ENCODE data around the gene GON4L. TPM values are rescaled to one million over a fixed set of nuclear protein-coding genes. Genes with fewer than 3 reads are reported as not detected.

GON4L gene
- total and polyA plus RNA-seq, 2 experiments from 2014 or later, result 45.2 to 93.1 TPM

DNA sequence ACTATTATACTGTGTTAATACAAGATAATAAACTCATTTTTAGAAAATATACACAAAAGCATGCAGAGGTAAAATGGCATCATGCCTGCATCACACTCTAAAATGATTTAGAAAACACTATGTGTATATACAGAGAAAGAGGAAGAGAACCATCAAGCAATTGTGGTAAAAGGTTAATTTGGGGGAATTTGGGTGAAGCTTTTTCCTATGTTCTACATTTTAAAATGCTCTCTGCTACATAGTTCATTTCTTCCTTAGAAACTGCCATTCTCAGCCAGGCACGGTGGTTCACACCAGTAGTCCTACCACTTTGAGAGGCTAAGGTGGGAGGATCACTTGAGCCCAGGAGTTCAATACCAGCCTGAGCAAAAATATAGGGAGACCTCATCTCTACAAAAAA, 44.1 kb downstream of the GON4L start:
- H3K9me3 Mint-ChIP-seq, result no peaks in the 10 kb centered on the region
- no peaks in the 10 kb centered on the region for H3K4me1 ChIP-seq (ENCODE audit: insufficient read depth)
- no peak overlapping the region for H3K4me2 ChIP-seq
- H3K27ac ChIP-seq (ENCODE audit: low read depth), result no peak overlapping the region
- H2AFZ ChIP-seq, result no peak overlapping the region
- no peak overlapping the region for H3K4me3 Mint-ChIP-seq
- H3K4me1 Mint-ChIP-seq, result no peaks in the 10 kb centered on the region
- H3K36me3 Mint-ChIP-seq (ENCODE audit: low read depth), result peaks cover 60% of the 10 kb centered on the region
- DNase-seq (ENCODE audit: low spot score) (no peak), ATAC-seq (no peak)
- no peak overlapping the region for H3K4me3 ChIP-seq
- TF ChIP-seq, protein P1, sequence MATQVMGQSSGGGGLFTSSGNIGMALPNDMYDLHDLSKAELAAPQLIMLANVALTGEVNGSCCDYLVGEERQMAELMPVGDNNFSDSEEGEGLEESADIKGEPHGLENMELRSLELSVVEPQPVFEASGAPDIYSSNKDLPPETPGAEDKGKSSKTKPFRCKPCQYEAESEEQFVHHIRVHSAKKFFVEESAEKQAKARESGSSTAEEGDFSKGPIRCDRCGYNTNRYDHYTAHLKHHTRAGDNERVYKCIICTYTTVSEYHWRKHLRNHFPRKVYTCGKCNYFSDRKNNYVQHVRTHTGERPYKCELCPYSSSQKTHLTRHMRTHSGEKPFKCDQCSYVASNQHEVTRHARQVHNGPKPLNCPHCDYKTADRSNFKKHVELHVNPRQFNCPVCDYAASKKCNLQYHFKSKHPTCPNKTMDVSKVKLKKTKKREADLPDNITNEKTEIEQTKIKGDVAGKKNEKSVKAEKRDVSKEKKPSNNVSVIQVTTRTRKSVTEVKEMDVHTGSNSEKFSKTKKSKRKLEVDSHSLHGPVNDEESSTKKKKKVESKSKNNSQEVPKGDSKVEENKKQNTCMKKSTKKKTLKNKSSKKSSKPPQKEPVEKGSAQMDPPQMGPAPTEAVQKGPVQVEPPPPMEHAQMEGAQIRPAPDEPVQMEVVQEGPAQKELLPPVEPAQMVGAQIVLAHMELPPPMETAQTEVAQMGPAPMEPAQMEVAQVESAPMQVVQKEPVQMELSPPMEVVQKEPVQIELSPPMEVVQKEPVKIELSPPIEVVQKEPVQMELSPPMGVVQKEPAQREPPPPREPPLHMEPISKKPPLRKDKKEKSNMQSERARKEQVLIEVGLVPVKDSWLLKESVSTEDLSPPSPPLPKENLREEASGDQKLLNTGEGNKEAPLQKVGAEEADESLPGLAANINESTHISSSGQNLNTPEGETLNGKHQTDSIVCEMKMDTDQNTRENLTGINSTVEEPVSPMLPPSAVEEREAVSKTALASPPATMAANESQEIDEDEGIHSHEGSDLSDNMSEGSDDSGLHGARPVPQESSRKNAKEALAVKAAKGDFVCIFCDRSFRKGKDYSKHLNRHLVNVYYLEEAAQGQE (IDR thresholded peaks at IDR 0.05; ENCODE audit: unreplicated experiment), result no peak
- TF ChIP-seq, protein P2, sequence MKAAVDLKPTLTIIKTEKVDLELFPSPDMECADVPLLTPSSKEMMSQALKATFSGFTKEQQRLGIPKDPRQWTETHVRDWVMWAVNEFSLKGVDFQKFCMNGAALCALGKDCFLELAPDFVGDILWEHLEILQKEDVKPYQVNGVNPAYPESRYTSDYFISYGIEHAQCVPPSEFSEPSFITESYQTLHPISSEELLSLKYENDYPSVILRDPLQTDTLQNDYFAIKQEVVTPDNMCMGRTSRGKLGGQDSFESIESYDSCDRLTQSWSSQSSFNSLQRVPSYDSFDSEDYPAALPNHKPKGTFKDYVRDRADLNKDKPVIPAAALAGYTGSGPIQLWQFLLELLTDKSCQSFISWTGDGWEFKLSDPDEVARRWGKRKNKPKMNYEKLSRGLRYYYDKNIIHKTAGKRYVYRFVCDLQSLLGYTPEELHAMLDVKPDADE (IDR thresholded peaks at IDR 0.05), result no peak
- H3K27me3 ChIP-seq (ENCODE audit: insufficient read depth), result no peaks in the 10 kb centered on the region
- H3K36me3 ChIP-seq (ENCODE audit: insufficient read depth), result peaks cover 20% of the 10 kb centered on the region
- no peak overlapping the region for H3K27ac Mint-ChIP-seq
- peaks cover 1% of the 10 kb centered on the region for H3K27me3 Mint-ChIP-seq (ENCODE audit: insufficient read depth, low read depth, poor library complexity)
- 0 out of 2 replicates have a peak, but pooled peaks cover 5% of the 10 kb centered on the region for H3F3A ChIP-seq (replicated peaks; ENCODE audit: low read depth)
- H3K9me2 ChIP-seq (ENCODE audit: insufficient read depth), result no peaks in the 10 kb centered on the region
- H4K20me1 ChIP-seq (replicated peaks; ENCODE audit: insufficient read depth), result no peaks in the 10 kb centered on the region
- H3K79me2 ChIP-seq (replicated peaks; ENCODE audit: insufficient read depth), result no peaks in the 10 kb centered on the region

DNA sequence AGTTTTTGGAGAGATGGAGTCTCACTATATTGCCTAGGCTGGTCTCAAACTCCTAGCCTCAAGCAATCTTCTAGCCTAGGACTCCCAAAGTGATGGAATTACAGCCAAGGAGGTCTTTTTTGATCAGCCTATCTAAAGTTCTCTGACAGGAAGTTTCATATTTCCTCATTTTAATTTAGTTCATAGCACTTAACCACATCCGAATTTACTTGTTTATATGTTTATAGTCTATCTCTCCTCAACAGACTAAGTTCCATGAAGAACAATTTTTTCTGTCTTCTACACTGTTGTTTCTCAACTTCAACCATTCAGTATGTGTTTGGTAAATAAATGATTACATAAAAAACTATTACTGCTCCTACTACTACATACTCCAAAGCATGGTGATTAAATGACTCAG, 47.9 kb downstream of the GON4L start:
- Histone ChIP-seq H3K4me2 (no peak overlapping the region), H3K4me3 (no peak overlapping the region), H3K9me2 (ENCODE audit: insufficient read depth) (no peaks in the 10 kb centered on the region), H3K27ac (ENCODE audit: low read depth) (peak overlapping the region; percentile 50; the same call in 1 of the 2 replicates), H3K79me2 (replicated peaks; ENCODE audit: insufficient read depth) (no peaks in the 10 kb centered on the region), H3F3A (replicated peaks; ENCODE audit: low read depth) (0 out of 2 replicates have a peak, but pooled peaks cover 5% of the 10 kb centered on the region), H3K4me1 (ENCODE audit: insufficient read depth) (no peaks in the 10 kb centered on the region), H3K36me3 (ENCODE audit: insufficient read depth) (peaks cover 30% of the 10 kb centered on the region), H3K27me3 (ENCODE audit: insufficient read depth) (no peaks in the 10 kb centered on the region), H4K20me1 (replicated peaks; ENCODE audit: insufficient read depth) (peaks cover 5% of the 10 kb centered on the region; the same call in 1 of the 2 replicates), H2AFZ (no peak overlapping the region)
- H3K4me1 Mint-ChIP-seq, result no peaks in the 10 kb centered on the region
- no peak for TF ChIP-seq STAT1 (IDR thresholded peaks at IDR 0.05; ENCODE audit: unreplicated experiment)
- TF ChIP-seq NANOG (IDR thresholded peaks at IDR 0.05; ENCODE audit: borderline replicate concordance), result no peak
- no peak for TF ChIP-seq CREB1 (CRISPR knock-in tag; IDR thresholded peaks at IDR 0.05; ENCODE audit: low read depth)
- TF ChIP-seq, protein P2 (IDR thresholded peaks at IDR 0.05), result no peak
- TF ChIP-seq, protein P3, sequence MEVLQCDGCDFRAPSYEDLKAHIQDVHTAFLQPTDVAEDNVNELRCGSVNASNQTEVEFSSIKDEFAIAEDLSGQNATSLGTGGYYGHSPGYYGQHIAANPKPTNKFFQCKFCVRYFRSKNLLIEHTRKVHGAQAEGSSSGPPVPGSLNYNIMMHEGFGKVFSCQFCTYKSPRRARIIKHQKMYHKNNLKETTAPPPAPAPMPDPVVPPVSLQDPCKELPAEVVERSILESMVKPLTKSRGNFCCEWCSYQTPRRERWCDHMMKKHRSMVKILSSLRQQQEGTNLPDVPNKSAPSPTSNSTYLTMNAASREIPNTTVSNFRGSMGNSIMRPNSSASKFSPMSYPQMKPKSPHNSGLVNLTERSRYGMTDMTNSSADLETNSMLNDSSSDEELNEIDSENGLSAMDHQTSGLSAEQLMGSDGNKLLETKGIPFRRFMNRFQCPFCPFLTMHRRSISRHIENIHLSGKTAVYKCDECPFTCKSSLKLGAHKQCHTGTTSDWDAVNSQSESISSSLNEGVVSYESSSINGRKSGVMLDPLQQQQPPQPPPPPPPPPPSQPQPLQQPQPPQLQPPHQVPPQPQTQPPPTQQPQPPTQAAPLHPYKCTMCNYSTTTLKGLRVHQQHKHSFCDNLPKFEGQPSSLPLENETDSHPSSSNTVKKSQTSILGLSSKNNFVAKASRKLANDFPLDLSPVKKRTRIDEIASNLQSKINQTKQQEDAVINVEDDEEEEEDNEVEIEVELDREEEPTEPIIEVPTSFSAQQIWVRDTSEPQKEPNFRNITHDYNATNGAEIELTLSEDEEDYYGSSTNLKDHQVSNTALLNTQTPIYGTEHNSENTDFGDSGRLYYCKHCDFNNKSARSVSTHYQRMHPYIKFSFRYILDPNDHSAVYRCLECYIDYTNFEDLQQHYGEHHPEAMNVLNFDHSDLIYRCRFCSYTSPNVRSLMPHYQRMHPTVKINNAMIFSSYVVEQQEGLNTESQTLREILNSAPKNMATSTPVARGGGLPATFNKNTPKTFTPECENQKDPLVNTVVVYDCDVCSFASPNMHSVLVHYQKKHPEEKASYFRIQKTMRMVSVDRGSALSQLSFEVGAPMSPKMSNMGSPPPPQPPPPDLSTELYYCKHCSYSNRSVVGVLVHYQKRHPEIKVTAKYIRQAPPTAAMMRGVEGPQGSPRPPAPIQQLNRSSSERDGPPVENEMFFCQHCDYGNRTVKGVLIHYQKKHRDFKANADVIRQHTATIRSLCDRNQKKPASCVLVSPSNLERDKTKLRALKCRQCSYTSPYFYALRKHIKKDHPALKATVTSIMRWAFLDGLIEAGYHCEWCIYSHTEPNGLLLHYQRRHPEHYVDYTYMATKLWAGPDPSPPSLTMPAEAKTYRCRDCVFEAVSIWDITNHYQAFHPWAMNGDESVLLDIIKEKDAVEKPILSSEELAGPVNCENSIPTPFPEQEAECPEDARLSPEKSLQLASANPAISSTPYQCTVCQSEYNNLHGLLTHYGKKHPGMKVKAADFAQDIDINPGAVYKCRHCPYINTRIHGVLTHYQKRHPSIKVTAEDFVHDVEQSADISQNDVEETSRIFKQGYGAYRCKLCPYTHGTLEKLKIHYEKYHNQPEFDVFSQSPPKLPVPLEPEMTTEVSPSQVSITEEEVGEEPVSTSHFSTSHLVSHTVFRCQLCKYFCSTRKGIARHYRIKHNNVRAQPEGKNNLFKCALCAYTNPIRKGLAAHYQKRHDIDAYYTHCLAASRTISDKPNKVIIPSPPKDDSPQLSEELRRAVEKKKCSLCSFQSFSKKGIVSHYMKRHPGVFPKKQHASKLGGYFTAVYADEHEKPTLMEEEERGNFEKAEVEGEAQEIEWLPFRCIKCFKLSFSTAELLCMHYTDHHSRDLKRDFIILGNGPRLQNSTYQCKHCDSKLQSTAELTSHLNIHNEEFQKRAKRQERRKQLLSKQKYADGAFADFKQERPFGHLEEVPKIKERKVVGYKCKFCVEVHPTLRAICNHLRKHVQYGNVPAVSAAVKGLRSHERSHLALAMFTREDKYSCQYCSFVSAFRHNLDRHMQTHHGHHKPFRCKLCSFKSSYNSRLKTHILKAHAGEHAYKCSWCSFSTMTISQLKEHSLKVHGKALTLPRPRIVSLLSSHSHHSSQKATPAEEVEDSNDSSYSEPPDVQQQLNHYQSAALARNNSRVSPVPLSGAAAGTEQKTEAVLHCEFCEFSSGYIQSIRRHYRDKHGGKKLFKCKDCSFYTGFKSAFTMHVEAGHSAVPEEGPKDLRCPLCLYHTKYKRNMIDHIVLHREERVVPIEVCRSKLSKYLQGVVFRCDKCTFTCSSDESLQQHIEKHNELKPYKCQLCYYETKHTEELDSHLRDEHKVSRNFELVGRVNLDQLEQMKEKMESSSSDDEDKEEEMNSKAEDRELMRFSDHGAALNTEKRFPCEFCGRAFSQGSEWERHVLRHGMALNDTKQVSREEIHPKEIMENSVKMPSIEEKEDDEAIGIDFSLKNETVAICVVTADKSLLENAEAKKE (CRISPR knock-in tag; IDR thresholded peaks at IDR 0.05), result no peak
- no peaks in the 10 kb centered on the region for H3K9me3 Mint-ChIP-seq
- H3K27me3 Mint-ChIP-seq (ENCODE audit: insufficient read depth, low read depth, poor library complexity), result peaks cover 1% of the 10 kb centered on the region
- H3K36me3 Mint-ChIP-seq (ENCODE audit: low read depth), result peaks cover 57% of the 10 kb centered on the region
- DNase-seq (ENCODE audit: low spot score) (no peak), ATAC-seq (no peak)
- H3K4me3 Mint-ChIP-seq, result no peak overlapping the region
- H3K27ac Mint-ChIP-seq, result no peak overlapping the region
